GM21381 (cell line): ENCODE data around the gene ZNF607.
"Not testable (repeated sequence)": the region's sequence is repeated elsewhere in the genome, so short reads cannot be mapped to it uniquely, and the experiment has no call there.

Source experiments
- ATAC-seq: cut with Tn5 transposase; IDR thresholded peaks from one replicate; pipeline ENCODE4 v1.9.1; 2021; ENCODE audit warnings: mild to moderate bottlenecking, moderate library complexity; ENCODE audit not compliant: unreplicated experiment

The ZNF607 gene

GRCh38 chr19:37719111-37719926 lies at the start of gene ZNF607:
TSS of gene ZNF607 (minus strand) at chr19:37719761. CDS start at chr19:37711618, 8,143 bp downstream.
- ATAC-seq = peak; percentile 94

- ATAC-seq = no peak
These were observed 43.9 kb upstream of the ZNF607 start for GRCh38 chr19:37763488-37763887.

DNA sequence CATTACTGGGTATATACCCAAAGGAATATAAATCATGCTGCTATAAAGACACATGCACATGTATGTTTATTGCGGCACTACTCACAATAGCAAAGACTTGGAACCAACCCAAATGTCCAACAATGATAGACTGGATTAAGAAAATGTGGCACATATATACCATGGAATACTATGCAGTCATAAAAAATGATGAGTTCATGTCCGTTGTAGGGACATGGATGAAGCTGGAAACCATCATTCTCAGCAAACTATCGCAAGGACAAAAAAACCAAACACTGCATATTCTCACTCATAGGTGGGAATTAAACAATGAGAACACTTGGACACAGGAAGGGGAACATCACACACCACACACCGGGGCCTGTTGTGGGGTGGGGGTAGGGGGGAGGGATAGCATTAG lies 38.1 kb upstream of the ZNF607 start:
- not testable (repeated sequence) for ATAC-seq

DNA sequence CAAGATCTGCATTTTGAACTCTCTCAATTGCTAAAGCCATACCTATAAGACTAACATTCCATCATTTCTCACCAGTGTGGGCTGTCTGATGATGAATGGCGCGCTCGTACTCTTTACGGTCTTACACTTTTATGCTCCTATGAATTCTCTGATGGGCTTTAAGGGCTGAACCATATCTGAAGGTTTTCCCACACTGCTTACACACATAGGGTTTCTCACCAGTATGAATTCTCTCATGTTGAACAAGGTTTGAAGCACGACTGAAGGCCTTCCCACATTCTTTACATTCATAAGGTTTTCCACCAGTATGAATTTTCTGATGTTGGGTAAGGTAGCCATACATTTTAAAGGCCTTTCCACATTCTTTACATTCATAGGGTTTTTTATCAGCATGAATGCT lies 18.8 kb upstream of the ZNF607 start:
- no peak for ATAC-seq

DNA sequence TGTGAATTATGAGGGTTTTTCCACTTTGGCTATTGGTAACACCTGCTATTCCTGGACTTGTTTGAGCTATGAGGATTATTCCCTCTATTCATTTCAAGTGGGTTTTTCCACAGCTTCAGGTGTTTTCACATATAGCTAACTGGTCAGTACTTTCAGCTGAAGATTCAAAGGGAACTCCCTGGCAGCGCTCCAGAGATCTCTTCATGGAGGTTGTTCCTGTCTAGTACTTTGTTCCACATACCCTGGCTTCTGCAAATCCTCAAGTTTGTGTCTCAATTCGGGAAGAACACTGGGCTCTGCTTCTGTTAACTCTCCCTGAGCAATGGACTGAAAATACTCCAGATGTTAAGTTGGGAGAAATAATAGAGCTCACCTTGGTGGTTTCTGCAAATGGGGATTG lies 5.6 kb upstream of the ZNF607 start:
- no peak for ATAC-seq

- ATAC-seq = no peak
These were observed 335 bp upstream of the ZNF607 start for GRCh38 chr19:37719927-37720265.

- ATAC-seq = no peak
These were observed 1.3 kb downstream of the ZNF607 start for GRCh38 chr19:37718304-37718703.

GRCh38 chr19:37716140-37716539 lies 3.4 kb downstream of the ZNF607 start:
- ATAC-seq = no peak

GRCh38 chr19:37706052-37706605 lies 13.4 kb downstream of the ZNF607 start:
- ATAC-seq = no peak

DNA sequence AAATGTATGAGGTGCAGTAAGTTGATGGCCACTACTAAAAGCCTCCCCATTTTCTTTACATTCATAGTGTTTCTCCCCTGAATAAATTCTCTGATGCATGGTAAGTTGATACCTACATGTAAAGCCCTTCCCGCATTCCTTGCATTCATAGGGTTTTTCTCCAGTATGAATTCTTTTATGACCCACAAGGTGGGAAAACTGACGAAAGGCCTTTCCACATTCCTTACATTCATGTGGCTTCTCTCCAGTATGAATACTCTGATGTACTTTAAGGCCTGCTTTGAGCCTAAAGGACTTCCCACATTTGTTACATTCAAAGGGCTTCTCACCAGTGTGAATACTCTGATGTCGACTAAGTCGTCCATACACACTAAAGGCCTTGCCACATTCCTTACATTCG lies 20.5 kb downstream of the ZNF607 start:
- no peak for ATAC-seq

GRCh38 chr19:37698216-37698615 lies 21.3 kb downstream of the ZNF607 start:
- ATAC-seq = no peak

- ATAC-seq = no peak
These were observed 24.2 kb downstream of the ZNF607 start for GRCh38 chr19:37695144-37695899.

- no peak for ATAC-seq
These were observed 26.5 kb downstream of the ZNF607 start for GRCh38 chr19:37692956-37693620.

- ATAC-seq = no peak
These were observed 27.6 kb downstream of the ZNF607 start for GRCh38 chr19:37691881-37692504.

GRCh38 chr19:37683520-37683919 lies 36.0 kb downstream of the ZNF607 start:
- no peak for ATAC-seq

- ATAC-seq = no peak
These were observed 50.1 kb downstream of the ZNF607 start for GRCh38 chr19:37669450-37669914.

DNA sequence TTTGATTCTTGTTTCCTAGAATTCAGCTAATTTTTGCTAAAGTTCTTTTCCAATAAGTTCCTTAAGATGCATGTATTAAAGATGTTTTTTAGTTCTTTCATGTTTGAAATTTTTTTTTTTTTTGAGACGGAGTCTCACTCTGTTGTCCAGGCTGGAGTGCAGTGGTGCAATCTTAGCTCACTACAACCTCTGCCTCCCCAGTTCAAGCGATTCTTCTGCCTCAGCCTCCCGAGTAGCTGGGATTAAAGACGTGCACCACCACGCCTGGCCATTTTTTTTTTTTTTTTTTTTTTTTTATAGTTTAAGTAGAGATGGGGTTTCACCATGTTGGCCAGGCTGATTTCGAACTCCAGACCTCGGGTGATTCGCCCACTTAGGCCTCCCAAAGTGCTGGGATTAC lies 62.4 kb downstream of the ZNF607 start:
- not testable (repeated sequence) for ATAC-seq

- ATAC-seq = peak; percentile 56
These were observed 63.7 kb downstream of the ZNF607 start for GRCh38 chr19:37655689-37656371.

- peak; percentile 85 for ATAC-seq
These were observed 64.3 kb downstream of the ZNF607 start, which contains the start of gene ZFP30 for GRCh38 chr19:37655301-37655688. TSS of gene ZFP30 (minus strand) at chr19:37655465. CDS start at chr19:37647822, 7,643 bp downstream.

DNA sequence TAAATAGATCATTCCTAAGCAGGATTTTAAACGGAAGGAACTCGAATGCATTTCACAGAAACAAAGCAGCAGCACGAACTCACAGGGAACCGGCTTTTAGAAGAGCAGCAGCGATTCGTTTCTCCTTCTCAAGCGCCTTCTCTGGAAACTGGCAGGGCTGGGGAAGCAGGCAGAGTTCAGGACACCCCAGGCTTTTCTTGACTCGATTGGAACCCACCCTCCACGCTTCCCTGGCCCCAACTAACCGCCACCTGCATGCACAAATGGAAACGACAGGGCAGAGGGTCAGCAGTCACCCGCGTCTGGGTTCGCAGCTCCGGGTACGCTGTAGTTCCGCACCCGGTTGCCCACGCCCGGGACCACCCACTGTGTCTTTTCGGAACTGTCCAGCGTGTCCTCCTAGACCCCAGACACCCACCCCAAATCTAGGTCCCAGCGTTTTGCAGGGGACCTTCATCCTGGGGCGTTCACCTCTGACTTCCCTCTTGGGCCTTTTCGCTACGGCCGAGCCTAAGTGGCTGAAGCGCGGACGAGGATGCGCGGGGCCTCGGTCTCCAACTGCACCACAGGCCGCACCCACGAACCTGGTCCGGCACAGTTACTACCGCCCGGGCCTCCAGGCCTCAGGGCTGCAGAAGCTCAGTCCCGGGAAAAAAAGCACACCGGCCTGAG lies 64.8 kb downstream of the ZNF607 start:
- ATAC-seq = peak; percentile 34
